ENCODE measurements around the gene KLK7.
"Not testable (repeated sequence)": the region's sequence is repeated elsewhere in the genome, so short reads cannot be mapped to it uniquely, and the experiment has no call there.

KLK7 gene

DNA sequence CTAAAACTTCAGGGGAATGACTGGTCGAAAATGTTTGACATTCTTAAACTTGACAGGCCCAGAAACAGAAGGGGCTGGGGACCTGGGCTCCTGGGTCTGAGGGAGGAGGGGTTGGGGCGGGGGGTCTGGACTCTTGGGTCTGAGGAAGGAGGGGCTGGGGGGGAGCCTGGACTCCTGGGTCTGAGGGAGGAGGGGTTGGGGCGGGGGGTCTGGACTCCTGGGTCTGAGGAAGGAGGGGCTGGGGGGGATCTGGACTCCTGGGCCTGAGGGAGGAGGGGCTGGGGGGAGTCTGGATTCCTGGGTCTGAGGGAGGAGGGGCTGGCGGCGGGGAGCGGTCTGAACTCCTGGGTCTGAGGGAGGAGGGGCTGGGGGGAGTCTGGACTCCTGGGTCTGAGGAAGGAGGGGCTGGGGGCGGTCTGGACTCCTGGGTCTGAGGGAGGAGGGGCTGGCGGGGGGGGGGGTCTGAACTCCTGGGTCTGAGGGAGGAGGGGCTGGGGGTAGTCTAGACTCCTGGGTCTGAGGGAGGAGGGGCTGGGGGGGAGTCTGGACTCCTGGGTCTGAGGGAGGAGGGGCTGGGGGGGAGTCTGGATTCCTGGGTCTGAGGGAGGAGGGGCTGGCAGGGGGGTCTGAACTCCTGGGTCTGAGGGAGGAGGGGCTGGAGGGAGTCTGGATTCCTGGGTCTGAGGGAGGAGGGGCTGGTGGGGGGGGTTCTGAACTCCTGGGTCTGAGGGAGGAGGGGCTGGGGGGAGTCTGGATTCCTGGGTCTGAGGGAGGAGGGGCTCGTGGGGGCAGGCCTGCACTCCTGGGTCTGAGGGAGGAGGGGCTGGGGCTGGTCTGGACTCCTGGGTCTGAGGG, 8.8 kb downstream of the KLK7 start:
- no peak for FAIRE-seq

DNA sequence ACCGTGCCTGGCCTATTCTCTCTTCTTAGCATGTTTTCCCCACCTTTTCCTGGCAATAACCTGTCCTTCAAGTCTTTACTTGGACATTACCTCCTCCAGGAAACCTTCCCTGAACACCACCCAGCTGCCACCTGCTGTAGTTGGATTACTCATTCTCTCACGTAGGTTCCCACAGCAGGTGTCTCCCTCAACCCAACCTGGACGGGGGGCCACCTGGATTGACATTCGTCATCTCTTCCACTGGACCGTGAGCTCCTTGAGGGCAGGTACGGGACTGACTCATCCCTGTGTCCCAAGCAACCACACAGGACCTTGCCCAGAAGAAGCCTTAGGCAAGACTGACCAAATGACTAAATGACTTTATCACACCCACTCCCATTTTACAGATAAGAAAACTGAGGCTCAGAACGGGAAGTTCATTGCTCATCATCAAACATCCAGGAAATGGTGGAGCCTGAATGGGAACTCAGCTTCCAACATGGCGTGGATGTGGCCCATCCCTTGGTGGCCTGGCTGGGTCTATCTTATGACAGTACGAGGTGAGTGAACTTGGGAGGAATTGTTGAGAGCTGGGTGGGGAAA, 10.8 kb downstream of the KLK7 start:
- FAIRE-seq, result no peak

DNA sequence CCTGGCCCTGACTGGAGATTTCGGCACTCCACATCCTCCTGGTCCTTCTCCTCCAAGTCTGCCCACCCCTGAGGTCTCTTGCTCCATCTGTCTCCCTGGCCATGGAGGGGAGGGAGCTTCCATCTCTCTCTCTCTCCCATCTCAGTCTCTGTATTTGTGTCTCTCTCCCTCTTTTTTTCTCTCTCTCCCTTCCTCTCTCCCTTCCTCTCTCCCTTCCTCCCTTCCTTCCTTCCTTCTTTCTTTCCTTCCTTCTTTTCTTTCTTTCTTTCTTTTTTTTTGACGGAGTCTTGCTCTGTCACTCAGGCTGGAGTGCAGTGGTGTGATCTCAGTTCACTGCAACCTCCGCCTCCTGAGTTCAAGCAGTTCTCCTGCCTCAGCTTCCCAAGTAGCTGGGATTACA, 13.9 kb downstream of the KLK7 start:
- not testable (repeated sequence) for FAIRE-seq

DNA sequence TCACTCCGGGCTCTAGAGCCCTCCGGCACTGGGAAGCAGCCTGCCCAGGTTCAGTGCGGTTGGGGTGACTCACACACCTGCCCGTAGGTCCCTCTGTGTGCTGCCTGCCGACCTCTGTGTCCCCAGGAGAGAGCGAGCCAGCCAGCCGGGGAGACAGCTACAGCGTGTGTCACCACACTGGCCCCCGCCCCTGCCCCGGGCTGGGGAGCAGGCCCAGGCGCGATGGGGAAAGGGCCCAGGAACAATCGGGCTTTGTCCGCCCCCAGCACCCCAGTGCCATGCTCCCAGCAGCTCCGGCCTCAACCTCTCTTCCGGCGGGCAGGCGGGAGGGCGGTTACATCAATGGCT, 14.3 kb downstream of the KLK7 start, which contains the start of gene KLK6:
Gene KLK6 (minus strand): TSS at position 179 of the 348 bp plus-strand sequence. CDS start 1,487 bp downstream, outside the sequence.
- no peak for FAIRE-seq

DNA sequence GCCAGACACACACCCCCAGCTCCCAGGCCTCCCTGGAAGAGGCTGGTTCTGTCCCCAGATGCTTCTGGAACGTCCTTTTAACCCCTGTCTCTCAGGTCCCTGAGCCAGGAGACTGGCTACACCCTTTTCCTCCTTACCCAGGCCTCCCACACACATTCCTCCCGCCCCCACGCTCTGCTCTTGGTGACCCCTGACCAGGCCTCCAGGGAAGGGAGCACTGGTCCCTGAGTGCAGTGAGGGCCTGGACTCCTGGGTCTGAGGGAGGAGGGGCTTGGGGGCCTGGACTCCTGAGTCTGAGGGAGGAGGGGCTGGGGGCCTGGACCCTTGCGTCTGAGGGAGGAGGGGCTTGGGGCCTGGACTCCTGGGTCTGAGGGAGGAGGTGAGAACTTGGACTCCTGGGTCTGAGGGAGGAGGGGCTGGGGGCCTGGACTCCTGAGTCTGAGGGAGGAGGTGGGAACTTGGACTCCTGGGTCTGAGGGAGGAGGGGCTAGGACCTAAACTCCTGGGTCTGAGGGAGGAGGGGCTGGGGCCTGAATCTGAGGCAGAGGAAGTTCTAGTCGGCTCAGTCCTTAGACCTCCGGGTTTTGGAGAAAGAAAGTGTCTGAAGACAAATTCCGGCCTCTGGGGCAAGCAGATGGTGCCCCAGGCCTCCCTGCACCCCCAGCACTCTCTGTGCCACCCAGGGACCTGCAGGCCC, 14.9 kb downstream of the KLK7 start:
- FAIRE-seq, result no peak

DNA sequence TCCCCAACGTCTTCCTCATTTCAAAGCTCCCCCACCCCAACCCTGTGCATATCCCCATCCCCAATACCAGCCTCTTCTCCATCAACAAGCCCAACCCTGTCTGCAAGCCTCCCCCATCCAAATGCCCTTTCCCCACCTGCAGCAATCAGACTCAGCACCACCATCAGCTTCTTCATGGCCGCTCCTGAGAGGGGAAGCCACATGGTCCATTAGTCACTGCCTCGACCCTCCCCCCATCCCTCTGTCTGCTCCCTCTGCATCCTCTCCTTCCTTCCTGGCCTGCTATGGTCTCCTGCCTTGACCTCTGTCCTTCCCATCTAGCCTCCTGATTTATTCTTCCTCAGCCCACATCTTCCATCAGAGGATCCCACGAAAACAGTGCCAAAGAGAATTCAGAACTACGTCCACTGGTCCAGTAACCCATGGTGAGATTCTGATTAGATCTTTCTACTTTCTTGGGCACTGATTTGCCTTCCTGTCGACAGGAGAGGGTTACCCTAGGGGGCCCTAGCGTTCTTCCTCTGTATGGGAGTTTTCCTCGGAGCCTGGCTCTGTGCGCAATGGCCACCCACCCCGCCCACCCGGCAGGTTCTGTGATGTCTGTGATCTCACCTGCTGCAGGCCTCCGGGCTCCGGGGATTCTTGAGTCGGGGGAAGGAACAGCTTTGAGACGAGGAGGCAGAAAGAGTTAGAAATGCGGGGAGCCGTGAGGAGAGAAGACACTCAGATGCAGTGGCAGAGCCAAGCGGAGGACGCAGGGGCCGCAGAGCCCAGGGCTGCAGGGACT, 15.6 kb downstream of the KLK7 start:
- FAIRE-seq, result no peak

DNA sequence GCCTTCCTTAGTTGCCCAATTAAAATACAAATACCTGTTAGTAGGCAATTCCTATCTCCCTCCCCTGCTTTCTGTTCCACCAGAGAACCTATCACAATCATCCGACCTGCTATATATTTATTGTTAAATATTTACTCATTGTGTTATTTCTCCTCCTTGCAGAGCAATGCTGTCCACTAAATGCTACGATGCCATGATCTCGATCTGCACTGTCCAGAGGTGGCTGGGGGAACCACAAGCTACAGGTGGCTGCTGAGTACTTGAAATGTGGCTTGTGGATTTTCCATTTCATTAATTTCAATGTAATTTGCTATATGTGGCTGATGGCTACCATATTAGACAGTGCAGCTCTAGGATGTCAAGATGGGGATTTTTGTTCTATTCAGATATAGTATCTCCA, 19.5 kb downstream of the KLK7 start:
- no peak for FAIRE-seq

DNA sequence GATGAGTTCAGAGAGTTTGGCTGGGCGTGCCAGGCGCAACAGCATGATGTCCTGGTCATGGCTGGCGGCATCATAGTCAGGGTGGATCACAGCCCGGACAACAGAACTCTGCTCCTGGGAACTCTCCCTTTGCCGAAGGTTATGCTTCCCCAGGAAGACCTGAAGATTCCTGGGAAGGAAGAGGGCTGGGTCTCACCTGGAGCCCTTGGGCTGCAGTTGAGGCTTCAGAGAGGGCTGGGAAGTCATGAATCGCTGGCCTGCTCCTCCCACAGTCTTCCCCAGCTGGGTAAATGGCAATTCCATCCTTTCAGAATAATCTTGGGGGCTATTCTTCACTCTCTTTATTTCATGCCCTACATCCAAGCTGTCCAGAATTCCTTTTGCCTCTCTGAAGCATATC, 20.3 kb downstream of the KLK7 start:
- FAIRE-seq, result no peak

DNA sequence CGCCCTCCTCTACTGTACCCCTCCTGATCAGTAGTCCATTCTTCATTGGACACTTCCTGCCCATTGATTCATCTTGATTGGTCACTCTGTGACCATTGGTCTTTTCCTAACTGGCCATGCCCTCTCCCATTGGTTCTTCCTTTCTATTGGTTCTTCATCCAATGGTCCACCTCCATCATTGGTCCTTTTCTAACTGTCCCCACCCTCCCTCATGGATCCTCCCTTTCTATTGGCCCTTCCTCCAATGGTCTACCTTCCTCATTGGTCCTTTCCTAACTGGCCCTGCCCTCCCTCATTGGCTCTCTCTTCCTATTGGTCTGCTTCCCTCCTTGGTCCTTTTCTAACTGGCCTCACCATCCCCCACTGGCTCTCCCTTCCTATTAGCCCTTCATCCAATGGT, 21.5 kb downstream of the KLK7 start:
- FAIRE-seq, result no peak

DNA sequence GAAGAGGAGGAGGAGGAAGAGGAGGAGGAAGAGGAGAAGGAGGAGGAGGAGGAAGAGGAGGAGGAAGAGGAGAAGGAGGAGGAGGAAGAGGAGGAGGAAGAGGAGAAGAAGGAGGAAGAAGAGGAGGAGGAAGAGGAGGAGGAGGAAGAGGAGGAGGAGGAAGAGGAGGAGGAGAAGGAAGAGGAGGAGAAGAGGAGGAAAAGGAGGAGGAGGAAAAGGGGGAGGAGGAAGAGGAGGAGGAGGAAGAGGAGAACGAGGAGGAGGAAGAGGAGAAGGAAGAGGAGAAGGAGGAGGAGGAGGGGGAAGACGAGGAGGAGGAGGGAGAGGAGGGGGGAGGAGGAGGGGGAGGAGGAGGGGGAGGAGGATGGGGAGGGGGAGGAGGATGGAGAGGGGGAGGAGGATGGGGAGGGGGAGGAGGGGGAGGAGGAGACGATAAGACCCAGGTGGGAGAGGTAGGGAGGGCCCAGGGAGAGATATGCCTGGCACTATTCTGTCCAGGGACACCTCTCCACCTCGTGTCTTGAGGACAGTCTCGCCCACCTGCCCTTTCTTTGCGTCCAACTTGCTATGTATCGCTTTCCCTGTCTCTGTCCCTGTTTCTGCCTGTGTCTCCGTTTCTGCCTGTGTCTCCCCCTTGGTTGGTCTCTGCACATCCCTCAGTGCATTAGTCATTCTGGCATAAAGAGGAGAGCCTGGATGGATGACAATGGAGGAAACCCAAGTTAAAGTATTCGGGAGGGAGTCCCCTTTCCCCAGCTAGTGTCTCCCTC, 23.8 kb downstream of the KLK7 start:
- FAIRE-seq, result no peak

DNA sequence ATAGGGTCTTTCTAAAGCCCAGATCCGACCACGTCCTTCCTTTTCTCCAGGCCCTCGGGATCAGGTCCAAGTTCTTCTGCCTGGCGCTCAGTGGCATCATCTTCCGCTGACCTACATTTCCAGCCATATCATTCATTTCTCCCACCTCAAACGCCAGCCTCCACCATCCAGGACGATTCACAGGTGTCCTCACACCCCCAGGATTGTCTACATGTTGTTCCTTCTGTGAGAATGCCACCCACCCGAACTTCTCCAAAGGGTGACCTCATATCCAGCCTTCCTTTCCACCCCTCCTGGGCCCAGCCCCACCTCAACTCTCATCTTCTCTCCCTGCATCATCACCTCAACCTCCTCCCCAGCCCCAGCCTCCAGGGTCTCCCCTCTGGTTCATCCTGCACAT, 26.1 kb downstream of the KLK7 start:
- no peak for FAIRE-seq

DNA sequence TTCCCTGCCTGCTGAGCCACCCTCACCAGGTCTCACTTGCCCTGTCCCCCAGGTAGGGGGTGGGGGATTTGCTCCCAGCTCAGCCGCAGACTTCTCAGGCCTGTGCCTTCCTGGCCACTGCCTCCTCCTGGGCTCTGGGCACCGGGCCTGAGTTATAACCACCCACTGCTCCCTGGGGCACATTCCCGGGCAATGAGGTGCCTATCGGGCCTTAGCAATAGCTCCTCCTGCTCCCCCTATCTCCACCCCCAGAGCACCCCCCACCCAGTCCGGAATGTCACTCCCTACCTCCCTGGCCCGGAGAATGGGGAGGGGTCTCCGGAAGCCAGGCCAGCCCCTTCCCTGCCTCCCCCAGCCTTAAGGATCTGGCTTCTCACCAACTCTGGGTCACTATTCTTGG, 30.8 kb downstream of the KLK7 start, which contains the start of gene KLK5:
Gene KLK5 (minus strand): TSS at position 129 of the 400 bp plus-strand sequence. CDS start 381 bp downstream, outside the sequence.
- FAIRE-seq, result no peak

DNA sequence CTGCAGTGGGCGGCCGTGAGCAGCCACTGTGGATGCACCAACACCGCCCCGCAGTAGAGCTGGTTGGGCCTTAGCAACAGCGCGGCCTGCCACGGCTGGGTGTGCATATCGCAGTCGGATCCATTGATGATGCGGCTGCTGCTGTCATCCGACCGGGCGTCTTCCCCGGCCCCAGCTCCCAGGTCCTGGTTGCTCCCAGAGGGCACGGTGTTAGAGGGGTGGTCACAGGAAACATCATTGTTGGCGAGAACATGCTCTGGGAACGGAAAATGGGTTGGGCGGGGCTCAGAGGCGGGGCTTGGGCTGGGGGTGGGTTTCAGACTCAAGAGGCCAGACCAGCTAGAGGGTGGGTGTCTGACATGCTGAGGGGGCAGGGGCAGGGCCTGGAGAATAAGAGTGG, 33.9 kb downstream of the KLK7 start:
- FAIRE-seq, result no peak

DNA sequence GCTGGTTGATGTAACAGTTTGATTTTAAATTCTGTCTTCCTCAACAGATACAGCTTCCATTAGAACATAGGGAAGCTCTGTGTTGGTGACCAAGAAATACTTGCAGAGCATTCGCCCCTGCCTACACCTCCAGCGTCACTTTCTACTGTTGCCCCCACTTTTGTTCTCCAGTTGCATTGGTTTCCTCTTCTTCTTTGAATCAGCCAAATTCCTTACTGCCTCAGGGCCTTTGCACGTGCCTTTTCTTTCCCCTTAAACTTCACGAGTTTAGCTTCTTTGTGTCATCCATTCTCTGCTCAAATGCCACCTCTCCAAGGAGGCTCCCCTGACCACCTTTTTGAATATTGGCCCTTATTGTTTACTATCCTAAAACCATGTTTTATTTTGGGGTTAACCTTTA, 36.6 kb downstream of the KLK7 start:
- no peak for FAIRE-seq

DNA sequence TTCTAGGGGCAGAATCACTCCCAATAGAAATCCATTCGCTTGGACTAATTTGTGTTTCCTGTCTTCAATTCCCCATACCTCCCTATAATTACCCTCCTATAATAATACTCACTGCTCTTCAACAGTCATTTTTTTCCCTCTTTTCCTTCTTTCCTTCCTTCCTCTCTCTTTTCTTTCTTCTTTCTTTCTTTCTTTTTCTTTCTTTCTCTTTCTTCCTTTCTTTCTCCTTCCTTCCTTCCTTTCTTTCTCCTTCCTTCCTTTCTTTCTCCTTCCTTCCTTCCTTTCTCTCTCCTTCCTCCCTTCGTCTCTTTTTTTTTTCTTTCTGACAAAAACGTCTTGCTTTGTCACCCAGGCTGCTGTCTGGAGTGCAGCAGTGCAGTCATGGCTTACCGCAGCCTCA, 38.9 kb downstream of the KLK7 start:
- FAIRE-seq, result no peak

DNA sequence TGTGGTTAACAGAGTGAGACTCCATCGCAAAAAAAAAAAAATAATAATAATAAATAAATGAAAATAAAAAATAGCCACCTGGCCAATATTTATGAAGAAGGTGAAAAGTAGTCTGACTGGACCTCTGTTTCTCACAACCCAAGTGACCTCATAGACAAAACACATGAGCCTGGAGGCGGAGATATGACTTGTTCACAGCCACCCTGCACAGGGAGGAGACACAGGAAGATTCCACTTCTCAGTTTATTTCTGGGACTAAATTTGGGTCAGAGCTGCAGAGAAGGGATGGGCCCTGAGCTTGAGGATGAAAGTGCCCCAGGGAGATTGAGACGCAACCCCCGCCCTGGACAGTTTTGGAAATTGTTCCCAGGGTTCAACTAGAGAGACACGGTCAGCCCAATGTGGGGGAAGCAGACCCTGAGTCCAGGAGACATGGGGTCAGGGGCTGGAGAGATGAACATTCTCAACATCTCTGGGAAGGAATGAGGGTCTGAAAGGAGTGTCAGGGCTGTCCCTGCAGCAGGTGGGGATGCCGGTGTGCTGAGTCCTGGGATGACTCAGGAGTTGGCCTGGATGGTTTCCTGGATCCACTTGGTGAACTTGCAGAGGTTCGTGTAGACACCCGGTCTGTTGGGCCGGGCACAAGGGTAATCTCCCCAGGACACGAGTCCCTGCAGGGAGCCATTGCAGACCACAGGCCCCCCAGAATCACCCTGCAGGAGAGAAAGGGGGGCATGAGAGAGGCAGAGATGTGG, 40.5 kb downstream of the KLK7 start:
- no peak for FAIRE-seq

DNA sequence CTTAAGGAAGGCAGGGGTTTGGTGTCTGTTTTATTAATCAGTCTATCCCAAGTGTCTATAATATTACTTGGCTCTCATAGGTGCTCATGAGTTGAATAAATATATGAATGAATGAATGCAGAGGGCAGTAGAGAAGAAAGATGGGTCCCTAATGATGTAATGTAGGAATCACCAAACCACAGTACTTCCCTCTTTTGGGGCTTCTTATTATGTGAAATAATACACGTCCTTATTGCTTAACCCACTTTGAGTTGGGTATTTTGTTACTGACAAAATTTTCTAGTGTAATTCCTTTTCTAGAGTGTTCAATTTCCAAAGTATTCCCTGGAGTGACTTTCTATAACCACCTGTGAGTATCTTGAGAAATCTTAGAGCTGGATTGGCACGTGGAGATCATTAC, 44.1 kb downstream of the KLK7 start:
- no peak for FAIRE-seq

DNA sequence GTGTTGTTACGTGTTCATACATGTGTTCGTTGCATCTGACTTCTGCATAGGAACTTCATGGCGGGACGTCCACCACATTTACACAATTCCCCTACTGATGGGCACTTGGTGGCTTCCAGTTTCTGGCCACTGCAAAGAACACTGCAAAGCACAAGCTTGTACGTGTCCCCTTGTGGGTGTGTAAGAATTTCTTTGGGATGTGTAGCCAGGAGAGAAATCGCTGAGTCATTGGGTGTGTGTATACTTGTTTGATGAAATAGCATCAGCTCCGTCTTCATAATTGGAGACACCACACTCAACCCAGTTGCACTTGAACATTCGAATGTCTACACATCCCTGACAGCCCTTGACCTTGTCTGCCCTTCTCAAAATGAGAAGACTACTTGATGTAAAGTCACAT, 50.1 kb downstream of the KLK7 start:
- FAIRE-seq, result no peak

DNA sequence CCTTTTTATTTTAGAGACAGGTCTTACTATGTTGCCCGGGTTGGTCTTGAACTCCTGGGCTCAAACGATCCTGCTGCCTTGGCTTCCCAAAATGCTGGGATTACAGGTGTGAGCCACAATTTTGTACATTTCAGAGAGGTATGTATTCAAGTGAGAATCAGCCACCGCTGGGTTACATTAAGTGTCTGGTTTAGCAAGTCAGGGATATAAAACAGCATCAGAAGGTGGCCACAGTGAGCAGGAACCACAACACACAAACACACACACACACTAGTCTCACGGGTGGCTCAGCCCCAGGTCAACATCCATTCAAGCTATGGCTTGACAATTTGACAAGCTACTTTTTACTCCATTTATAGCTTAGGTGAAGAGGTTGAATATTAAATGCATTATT, 51.0 kb downstream of the KLK7 start:
- no peak for FAIRE-seq

DNA sequence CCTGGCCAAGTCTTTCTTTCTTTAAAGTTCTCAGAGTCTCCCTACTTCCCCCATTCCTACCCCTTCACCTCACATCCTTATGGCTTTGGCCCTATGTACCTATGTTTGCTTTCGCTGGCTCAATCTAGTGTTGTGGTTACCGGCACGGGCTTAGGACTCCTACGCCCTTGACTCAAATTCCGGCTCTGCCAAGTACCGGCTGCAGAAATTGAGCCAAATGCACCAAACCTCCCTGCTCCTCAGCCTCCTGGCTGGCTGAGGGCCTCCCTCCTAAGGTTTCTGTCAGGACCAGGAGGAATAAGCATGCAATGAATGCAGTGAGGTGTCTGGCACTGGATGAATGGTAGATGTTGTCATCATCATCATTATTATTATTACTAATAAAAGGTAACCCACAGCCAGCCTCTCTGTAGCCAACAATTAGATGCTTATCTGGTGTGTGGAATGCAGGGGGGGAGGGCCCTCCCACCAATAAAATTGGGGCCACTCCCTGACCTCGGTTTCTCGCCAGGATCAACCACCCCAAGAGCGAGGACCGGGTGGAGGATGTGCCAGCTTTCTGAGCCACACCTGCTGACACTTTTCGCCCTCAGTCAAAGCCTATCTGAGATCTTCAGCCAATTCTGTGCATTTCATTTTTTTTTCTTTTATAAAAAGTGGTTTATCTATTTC, 51.6 kb downstream of the KLK7 start:
- no peak for FAIRE-seq

DNA sequence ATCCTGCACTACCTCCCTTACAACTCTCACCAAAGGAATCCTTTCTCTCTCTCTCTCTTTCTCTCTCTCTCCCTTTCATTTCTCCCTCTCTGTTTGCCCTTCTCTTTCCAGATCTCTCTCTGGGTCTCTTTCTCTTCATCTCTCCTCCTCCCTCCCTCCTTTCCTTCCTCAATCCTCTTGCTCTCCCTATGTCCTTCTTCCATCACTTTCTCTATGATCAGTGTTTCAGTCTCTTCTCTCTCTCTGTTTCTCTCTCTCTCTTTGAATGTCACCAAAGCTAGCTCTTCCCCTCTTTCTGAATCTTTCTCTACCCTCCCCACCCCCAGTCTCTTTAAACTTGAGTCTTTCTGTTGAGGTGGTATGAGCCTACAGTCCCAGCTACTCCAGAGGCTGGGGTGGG, 52.7 kb downstream of the KLK7 start:
- no peak for FAIRE-seq

Measured in islet of Langerhans (tissue), 1 donor.